ENCODE measurements around the gene ZNF66.
"Not testable (repeated sequence)": the region's sequence is repeated elsewhere in the genome, so short reads cannot be mapped to it uniquely, and the experiment has no call there.

GRCh38 chr19:20806311-20807262, 30.5 kb downstream of the ZNF66 start:
- TF ChIP-seq CTCF (IDR thresholded peaks at IDR 0.05; ENCODE audit: extremely low read depth in 1 of 2, insufficient read depth in 1 of 2, low read depth in 1 of 2, low read length in 2 of 2); POLR2A (IDR thresholded peaks at IDR 0.05; ENCODE audit: low read depth, low read length); GATA2 (IDR thresholded peaks at IDR 0.05; ENCODE audit: insufficient read depth, insufficient read length, low read depth, low read length); EZH2 (IDR thresholded peaks at IDR 0.05; ENCODE audit: borderline replicate concordance, low read depth, low read length, severe bottlenecking); MYC (IDR thresholded peaks at IDR 0.05; ENCODE audit: low read depth, low read length); FOS (IDR thresholded peaks at IDR 0.05; ENCODE audit: borderline replicate concordance, insufficient read depth, low read length); JUN (IDR thresholded peaks at IDR 0.05; ENCODE audit: borderline replicate concordance, insufficient read depth, insufficient read length, low read depth); POLR2AphosphoS5 (IDR thresholded peaks at IDR 0.05; ENCODE audit: insufficient read depth, low read depth, low read length): not testable (repeated sequence)
- TF ChIP-seq, protein P1, sequence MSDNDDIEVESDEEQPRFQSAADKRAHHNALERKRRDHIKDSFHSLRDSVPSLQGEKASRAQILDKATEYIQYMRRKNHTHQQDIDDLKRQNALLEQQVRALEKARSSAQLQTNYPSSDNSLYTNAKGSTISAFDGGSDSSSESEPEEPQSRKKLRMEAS (IDR thresholded peaks at IDR 0.05; ENCODE audit: insufficient read depth, insufficient read length): not testable (repeated sequence)

Data from endothelial cell of umbilical vein (primary cell).